Type B pancreatic cell (in vitro differentiated cells): ENCODE results near the gene RSF1. TPM values are rescaled to one million over a fixed set of nuclear protein-coding genes. Genes with fewer than 3 reads are reported as not detected.

Experiments
- DNase-seq: peaks from one replicate; pipeline ENCODE4 v3.0.0; 2021; ENCODE audit warnings: mixed read lengths; ENCODE audit not compliant: unreplicated experiment; ENCODE audit errors: extremely low spot score
- H3K27ac Mint-ChIP-seq: 2 replicates; pipeline ENCODE4 v1.8.0; 2021; ENCODE audit warnings: mild to moderate bottlenecking, mixed read lengths
- H3K27me3 Mint-ChIP-seq: 2 replicates; pipeline ENCODE4 v1.8.0; 2021; ENCODE audit warnings: mixed read lengths
- H3K36me3 Mint-ChIP-seq: 2 replicates; pipeline ENCODE4 v1.8.0; 2021; ENCODE audit warnings: mixed read lengths
- H3K4me1 Mint-ChIP-seq: one replicate; pipeline ENCODE4 v1.8.0; 2021; ENCODE audit warnings: mixed read lengths; ENCODE audit not compliant: unreplicated experiment
- H3K4me3 Mint-ChIP-seq: 2 replicates; pipeline ENCODE4 v1.8.0; 2021; ENCODE audit warnings: mild to moderate bottlenecking, mixed read lengths
- H3K9me3 Mint-ChIP-seq: 2 replicates; pipeline ENCODE4 v1.8.0; 2021; ENCODE audit warnings: mixed read lengths
- total RNA-seq: library from RNA; stranded (reverse); gene quantifications from 2 replicates; pipeline ENCODE4 v1.2.1, GENCODE V29; 2021; ENCODE audit warnings: low replicate concordance
- TF ChIP-seq, protein P1 (sequence below): fragments of 200-600 bp; sonication (generic); conservative IDR thresholded peaks from 2 replicates; pipeline ENCODE4 v1.5.0; 2021; ENCODE audit warnings: antibody characterized with exemption, mild to moderate bottlenecking

Gene RSF1
- total RNA-seq, 1 donor from 2014 or later: 74.2 TPM

GRCh38 chr11:77784572-77784971 lies 36.0 kb downstream of the RSF1 start:
- DNase-seq: no peak
- Mint-ChIP-seq H3K27me3 (no peaks in the 10 kb centered on the region), H3K36me3 (peaks cover 3% of the 10 kb centered on the region), H3K4me1 (peaks cover 14% of the 10 kb centered on the region), H3K4me3 (no peak overlapping the region), H3K27ac (no peak overlapping the region), H3K9me3 (peaks cover 5% of the 10 kb centered on the region)
- TF ChIP-seq, protein P1, sequence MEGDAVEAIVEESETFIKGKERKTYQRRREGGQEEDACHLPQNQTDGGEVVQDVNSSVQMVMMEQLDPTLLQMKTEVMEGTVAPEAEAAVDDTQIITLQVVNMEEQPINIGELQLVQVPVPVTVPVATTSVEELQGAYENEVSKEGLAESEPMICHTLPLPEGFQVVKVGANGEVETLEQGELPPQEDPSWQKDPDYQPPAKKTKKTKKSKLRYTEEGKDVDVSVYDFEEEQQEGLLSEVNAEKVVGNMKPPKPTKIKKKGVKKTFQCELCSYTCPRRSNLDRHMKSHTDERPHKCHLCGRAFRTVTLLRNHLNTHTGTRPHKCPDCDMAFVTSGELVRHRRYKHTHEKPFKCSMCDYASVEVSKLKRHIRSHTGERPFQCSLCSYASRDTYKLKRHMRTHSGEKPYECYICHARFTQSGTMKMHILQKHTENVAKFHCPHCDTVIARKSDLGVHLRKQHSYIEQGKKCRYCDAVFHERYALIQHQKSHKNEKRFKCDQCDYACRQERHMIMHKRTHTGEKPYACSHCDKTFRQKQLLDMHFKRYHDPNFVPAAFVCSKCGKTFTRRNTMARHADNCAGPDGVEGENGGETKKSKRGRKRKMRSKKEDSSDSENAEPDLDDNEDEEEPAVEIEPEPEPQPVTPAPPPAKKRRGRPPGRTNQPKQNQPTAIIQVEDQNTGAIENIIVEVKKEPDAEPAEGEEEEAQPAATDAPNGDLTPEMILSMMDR: no peak

DNA sequence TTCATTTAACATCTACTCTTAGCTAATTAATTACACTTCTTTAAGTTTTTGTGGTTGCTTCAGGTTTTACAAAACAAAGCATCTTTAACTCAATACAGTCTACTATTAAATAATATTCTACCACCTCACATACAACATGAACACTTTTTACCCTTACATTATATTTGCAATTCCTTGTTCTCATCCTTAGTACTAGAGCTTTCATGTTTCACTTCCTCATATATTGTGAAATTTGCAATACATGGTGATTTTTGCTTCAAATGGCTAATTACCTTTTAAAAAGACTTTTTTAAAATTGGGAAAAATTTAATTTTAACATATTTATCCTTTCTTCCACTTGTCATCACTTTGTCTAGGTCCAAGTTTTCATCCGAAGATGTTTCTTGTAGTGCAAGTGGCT lies 37.5 kb downstream of the RSF1 start:
- Mint-ChIP-seq H3K4me1 (peaks cover 19% of the 10 kb centered on the region), H3K9me3 (peaks cover 5% of the 10 kb centered on the region), H3K36me3 (no peaks in the 10 kb centered on the region), H3K27me3 (no peaks in the 10 kb centered on the region), H3K4me3 (no peak overlapping the region), H3K27ac (no peak overlapping the region)
- TF ChIP-seq, protein P1: no peak
- no peak for DNase-seq

GRCh38 chr11:77779935-77780334 lies 40.6 kb downstream of the RSF1 start:
- TF ChIP-seq, protein P1: no peak
- no peaks in the 10 kb centered on the region for H3K36me3 Mint-ChIP-seq
- H3K27ac Mint-ChIP-seq: no peak overlapping the region
- H3K9me3 Mint-ChIP-seq: peaks cover 5% of the 10 kb centered on the region
- H3K4me3 Mint-ChIP-seq: no peak overlapping the region
- no peaks in the 10 kb centered on the region for H3K27me3 Mint-ChIP-seq
- no peak for DNase-seq
- peaks cover 22% of the 10 kb centered on the region for H3K4me1 Mint-ChIP-seq

DNA sequence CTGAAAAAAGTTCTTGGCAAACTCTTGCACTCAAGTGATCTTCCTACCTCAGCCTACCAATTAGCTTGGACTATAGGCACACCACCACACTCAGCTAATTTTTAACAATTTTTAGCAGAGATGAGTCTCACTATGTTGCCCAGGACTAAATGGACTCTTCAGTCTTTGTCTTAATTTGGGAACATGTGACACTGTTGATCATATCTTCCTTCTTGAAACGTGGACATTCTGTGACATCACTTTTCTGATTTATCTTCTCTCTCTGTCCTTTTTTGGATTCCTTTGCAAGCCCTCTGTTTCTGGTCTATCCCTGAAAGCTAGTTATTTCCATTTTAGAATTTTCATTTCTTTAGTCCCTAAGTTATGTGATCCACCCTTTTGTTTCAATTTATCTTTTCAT lies 42.0 kb downstream of the RSF1 start:
- H3K27me3 Mint-ChIP-seq: no peaks in the 10 kb centered on the region
- DNase-seq: no peak
- TF ChIP-seq, protein P1: no peak
- H3K9me3 Mint-ChIP-seq: peaks cover 5% of the 10 kb centered on the region
- H3K4me3 Mint-ChIP-seq: no peak overlapping the region
- H3K4me1 Mint-ChIP-seq: peaks cover 20% of the 10 kb centered on the region
- no peak overlapping the region for H3K27ac Mint-ChIP-seq
- H3K36me3 Mint-ChIP-seq: no peaks in the 10 kb centered on the region

DNA sequence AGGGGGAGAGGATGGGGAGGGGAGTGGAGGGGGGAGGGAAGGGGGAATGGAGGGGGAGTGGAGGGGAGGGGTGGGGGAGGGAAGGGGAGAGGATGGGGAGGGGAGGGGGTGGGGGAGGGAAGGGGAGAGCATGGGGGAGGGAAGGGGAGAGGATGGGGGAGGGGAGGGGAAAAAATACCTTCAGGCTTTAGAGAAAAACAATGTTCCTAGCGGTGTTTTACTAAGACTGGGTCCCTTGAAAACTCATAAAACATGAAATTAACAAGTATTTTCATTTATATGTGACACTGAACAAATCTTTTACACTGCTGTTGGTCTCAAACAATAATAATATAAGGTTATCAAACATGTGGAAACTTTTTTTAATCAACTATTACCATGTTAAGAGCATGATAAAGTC lies 42.4 kb downstream of the RSF1 start:
- TF ChIP-seq, protein P1: no peak
- H3K4me1 Mint-ChIP-seq: peaks cover 20% of the 10 kb centered on the region
- DNase-seq: no peak
- peaks cover 5% of the 10 kb centered on the region for H3K9me3 Mint-ChIP-seq
- H3K27me3 Mint-ChIP-seq: no peaks in the 10 kb centered on the region
- no peak overlapping the region for H3K4me3 Mint-ChIP-seq
- H3K27ac Mint-ChIP-seq: no peak overlapping the region
- peaks cover under 1% of the 10 kb centered on the region for H3K36me3 Mint-ChIP-seq

GRCh38 chr11:77776455-77776854 lies 44.1 kb downstream of the RSF1 start:
- Mint-ChIP-seq H3K27me3 (no peaks in the 10 kb centered on the region), H3K4me1 (peaks cover 21% of the 10 kb centered on the region), H3K4me3 (no peak overlapping the region), H3K9me3 (peaks cover 5% of the 10 kb centered on the region), H3K27ac (no peak overlapping the region), H3K36me3 (peaks cover 3% of the 10 kb centered on the region)
- no peak for DNase-seq
- TF ChIP-seq, protein P1: peak; percentile 63
